AG10803 (cell line): ENCODE results near the gene DYNLT5.
"Not testable (repeated sequence)": the region's sequence is repeated elsewhere in the genome, so short reads cannot be mapped to it uniquely, and the experiment has no call there.

ENCODE experiments used
- DNase-seq: peaks from one replicate; pipeline ENCODE4 v3.0.0; 2010; ENCODE audit warnings: low read depth
- H3K4me3 ChIP-seq: 2 replicates; pipeline ENCODE4 v1.5.1; 2011; ENCODE audit warnings: mild to moderate bottlenecking, low read length, control low read depth
- TF ChIP-seq, protein P1 (sequence below): conservative IDR thresholded peaks from 2 replicates; pipeline ENCODE4 v1.5.1; 2011; ENCODE audit warnings: mild to moderate bottlenecking, low read length, control low read depth, inconsistent platforms

DYNLT5 gene

DNA sequence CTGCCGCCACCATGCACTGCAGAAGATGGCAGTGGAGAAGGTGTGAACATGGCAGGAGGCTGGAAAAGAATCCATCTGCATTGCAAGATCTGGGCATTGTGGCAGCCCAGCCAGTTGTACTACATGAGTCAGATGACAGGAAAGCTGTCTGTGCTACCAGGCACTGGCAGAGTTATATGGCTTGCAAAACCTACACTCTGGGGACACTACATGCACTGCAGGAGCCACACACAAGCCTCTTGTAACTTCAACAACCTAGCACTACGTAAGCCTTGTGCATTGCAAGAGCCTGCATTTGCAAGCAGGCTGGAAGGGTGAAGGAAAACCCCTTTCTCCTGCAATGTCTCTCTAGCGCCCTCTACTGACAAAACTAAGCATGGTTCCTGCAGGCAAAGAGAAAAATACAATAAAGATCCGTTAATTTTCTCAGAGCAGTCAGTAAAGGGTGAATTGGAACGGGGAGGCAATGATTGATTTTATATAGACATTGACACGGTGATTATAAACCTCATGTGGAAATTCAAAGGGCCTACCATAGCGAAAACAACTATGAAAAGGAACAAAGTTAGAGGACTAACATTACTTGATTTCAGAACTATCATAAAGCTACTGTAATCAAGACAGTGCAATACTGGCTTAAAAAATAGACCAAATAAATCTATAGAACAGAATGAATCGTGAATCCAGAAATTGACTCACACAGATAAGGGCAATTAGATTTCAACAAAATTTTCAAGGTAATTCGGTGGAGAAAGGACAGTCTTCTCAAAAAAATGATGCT is 26.2 kb upstream of the DYNLT5 start:
- TF ChIP-seq, protein P1, sequence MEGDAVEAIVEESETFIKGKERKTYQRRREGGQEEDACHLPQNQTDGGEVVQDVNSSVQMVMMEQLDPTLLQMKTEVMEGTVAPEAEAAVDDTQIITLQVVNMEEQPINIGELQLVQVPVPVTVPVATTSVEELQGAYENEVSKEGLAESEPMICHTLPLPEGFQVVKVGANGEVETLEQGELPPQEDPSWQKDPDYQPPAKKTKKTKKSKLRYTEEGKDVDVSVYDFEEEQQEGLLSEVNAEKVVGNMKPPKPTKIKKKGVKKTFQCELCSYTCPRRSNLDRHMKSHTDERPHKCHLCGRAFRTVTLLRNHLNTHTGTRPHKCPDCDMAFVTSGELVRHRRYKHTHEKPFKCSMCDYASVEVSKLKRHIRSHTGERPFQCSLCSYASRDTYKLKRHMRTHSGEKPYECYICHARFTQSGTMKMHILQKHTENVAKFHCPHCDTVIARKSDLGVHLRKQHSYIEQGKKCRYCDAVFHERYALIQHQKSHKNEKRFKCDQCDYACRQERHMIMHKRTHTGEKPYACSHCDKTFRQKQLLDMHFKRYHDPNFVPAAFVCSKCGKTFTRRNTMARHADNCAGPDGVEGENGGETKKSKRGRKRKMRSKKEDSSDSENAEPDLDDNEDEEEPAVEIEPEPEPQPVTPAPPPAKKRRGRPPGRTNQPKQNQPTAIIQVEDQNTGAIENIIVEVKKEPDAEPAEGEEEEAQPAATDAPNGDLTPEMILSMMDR, result peak; percentile 99
- DNase-seq, result peak; percentile 82

DNA sequence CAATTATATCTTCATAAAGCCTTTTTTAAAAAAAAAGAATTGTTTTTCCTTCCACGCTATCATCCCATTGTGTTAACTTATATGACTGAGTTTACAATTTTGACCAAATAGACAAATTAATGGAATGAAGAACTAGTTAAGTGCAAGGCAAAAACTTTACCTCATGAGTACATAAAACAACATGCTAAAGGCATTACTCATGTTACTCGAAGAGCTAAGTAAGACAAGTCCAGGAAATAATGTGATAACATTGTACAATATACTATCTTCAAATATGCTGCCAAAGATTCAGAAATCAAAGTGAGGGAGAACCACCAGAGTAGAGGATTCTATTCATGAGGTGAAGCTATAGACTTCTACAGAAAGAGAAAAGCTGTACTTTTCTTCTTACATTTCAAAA is 24.2 kb upstream of the DYNLT5 start:
- H3K4me3 ChIP-seq, result no peak overlapping the region
- DNase-seq, result peak; percentile 11
- TF ChIP-seq, protein P1, result no peak

More for the DNA sequence above, 26.2 kb upstream of the DYNLT5 start:
- no peak overlapping the region for H3K4me3 ChIP-seq

DNA sequence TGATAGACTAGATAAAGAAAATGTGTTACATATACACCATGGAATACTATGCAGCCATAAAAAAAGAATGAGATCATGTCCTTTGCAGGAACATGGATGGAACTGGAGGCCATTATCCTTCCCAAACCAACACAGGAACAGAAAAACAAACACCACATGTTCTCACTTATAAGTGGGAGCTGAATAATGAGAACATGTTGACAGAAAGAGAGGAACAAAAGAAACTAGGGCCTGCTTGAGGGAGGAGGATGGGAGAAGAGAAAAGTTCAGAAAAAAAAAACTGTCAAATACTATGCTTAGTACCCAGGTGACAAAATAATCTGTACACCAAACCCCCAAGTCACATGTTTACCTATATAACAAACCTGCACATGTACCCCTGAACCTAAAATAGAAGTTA is 23.5 kb upstream of the DYNLT5 start:
- H3K4me3 ChIP-seq, DNase-seq: not testable (repeated sequence)

DNA sequence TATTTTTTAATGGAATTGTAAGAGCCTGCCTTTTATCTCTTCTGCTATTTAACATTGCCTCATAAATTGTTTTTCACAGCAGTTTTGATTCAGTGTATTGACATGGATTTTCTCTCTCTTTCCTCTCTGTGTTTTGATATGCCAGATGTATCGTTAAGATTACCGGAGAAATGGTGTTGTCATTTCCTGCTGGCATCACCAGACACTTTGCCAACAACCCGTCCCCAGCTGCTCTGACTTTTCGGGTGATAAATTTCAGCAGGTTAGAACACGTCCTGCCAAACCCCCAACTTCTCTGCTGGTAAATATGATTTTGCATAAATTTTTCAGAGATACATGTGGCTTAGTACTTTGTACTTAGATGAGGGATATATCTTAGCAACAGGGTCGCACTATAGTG is 23.1 kb upstream of the DYNLT5 start:
- TF ChIP-seq, protein P1, result no peak
- no peak overlapping the region for H3K4me3 ChIP-seq
- no peak for DNase-seq

DNA sequence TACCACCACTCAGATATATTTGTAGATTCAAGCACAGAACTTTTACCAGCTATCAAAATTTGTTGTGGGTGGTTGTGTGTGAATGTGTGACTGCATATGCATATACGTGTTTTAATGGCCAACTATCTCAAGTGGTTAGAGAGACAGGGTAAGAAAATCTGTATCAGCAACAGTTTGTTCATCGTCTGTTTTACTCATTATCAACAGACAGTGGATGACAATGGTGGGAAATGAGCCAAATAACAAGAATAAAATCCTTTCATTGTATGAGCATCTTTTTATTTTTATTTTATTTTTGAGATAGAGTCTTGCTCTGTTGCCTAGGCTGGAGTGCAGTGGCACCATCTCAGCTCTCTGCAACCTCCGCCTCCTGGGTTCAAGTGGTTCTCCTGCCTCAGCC is 22.7 kb upstream of the DYNLT5 start:
- TF ChIP-seq, protein P1, result no peak
- no peak overlapping the region for H3K4me3 ChIP-seq
- DNase-seq, result no peak

DNA sequence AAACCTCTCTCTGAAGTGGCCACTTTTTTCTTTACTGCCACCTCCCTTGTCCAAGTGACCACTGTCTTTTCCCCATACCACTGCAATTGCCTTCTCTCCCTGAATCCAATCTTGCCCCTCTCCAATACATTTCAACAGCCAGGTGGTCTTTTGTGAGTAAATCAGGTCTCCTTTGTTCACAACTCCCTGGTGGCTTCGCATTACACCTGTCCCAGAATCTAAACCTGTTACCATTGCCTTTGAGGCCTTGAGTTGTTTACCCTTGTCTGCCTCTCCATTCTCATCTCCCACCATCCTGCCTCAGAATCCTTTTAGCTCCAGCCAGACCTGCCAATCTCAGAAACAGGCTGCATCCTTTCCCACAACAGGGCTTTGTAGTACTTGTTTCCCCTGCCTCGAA is 21.8 kb upstream of the DYNLT5 start:
- TF ChIP-seq, protein P1, result no peak
- no peak overlapping the region for H3K4me3 ChIP-seq
- no peak for DNase-seq

DNA sequence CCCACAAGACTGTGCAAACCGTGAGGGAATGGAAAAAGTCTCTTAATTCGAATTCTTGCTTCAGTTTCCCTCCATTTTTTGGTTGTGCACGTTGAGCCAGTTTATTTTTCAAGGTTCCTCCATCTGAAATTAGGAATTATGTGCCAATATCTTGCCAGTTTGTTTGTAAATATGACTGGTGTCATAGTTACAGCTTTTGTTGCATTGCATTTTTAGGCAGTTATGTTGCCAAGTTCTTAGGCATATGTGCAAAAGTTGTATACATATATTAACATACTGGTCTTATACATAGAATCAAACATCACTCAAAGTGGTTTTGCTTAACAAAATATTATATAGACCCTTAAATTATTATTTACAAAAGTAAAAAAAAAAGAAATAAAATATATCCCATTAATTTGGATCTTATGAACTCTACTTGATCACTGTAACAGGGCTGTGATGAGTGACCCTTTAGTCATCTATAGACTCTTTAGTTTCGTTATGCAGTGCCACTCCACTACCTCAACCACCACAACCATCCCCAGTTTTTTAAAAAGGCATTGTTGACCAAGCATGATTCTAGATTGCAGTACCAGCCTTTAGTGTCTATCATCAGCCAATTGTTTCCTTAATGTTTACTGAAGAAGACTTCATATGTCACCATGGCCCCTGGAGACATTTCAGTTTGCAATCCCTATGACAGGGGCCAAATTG is 20.9 kb upstream of the DYNLT5 start:
- TF ChIP-seq, protein P1, result no peak
- DNase-seq, result no peak
- H3K4me3 ChIP-seq, result no peak overlapping the region
